Calu3 (cell line): ENCODE results near the gene FTH1. TPM values are rescaled to one million over a fixed set of nuclear protein-coding genes. Genes with fewer than 3 reads are reported as not detected.

ENCODE experiments used
- Bru-seq: library from RNA; stranded (reverse); fragments of 400-500 nt; gene quantifications from one replicate; lab custom pipeline; 2021; lab: Mats Ljungman, UMichigan
- BruChase-seq, 2 experiments: library from RNA; stranded (reverse); fragments of 400-500 nt; gene quantifications; one replicate each; lab custom pipeline; 2021; lab: Mats Ljungman, UMichigan
- BruUV-seq: library from RNA; stranded (reverse); fragments of 400-500 nt; replicated peaks from 2 replicates; lab custom pipeline; 2021; lab: Mats Ljungman, UMichigan
- CTCF ChIA-PET: fragments of 300-600 bp; sonication (Branson Sonifier 250); formaldehyde crosslinking; loops from one replicate; lab custom pipeline; 2022; ENCODE audit warnings: antibody characterized with exemption; lab: Charles Lee
- DNase-seq: peaks from one replicate; pipeline ENCODE4 v3.0.0; 2022
- H3K27ac Mint-ChIP-seq: one replicate; pipeline ENCODE4 v1.8.0; 2022; ENCODE audit warnings: mixed read lengths; ENCODE audit not compliant: unreplicated experiment
- H3K27me3 Mint-ChIP-seq: one replicate; pipeline ENCODE4 v1.8.0; 2022; ENCODE audit warnings: mixed read lengths; ENCODE audit not compliant: unreplicated experiment
- H3K36me3 Mint-ChIP-seq: one replicate; pipeline ENCODE4 v1.8.0; 2022; ENCODE audit warnings: mild to moderate bottlenecking, moderate library complexity, mixed read lengths; ENCODE audit not compliant: insufficient read depth, unreplicated experiment
- H3K4me1 Mint-ChIP-seq: one replicate; pipeline ENCODE4 v1.8.0; 2022; ENCODE audit warnings: mild to moderate bottlenecking, low read depth, mixed read lengths; ENCODE audit not compliant: unreplicated experiment
- H3K4me3 Mint-ChIP-seq: one replicate; pipeline ENCODE4 v1.8.0; 2022; ENCODE audit warnings: mild to moderate bottlenecking, low read depth, moderate library complexity, mixed read lengths; ENCODE audit not compliant: unreplicated experiment
- H3K9me3 Mint-ChIP-seq: one replicate; pipeline ENCODE4 v1.8.0; 2022; ENCODE audit warnings: low read depth, mixed read lengths; ENCODE audit not compliant: unreplicated experiment
- CTCF ChIP-seq: fragments of 200-600 bp; IDR thresholded peaks from one replicate; pipeline ENCODE4 v1.8.0; 2022; ENCODE audit warnings: antibody characterized with exemption; ENCODE audit not compliant: unreplicated experiment
- intact Hi-C: fragments of 100-400 bp; cut with micrococcal nuclease; formaldehyde crosslinking; loops from one replicate; pipeline ENCODE4 v1.10.0; 2022; ENCODE audit not compliant: unreplicated experiment
- long read RNA-seq: library from polyadenylated mRNA; stranded (forward); transcript quantifications from one replicate; pipeline ENCODE4 v2.0.0, GENCODE V29; 2022
- total RNA-seq: library from RNA; stranded (reverse); gene quantifications from 2 replicates; pipeline ENCODE4 v1.2.3, GENCODE V29; 2022

Gene FTH1
- total RNA-seq (1,555 and 1,627 TPM in 2 replicates), Bru-seq, nascent RNA (percentile 97 among the genes with signal in this experiment), BruChase-seq, experiment 1, labeled RNA remaining after a 6-hour chase (percentile 99 among the genes with signal in this experiment), BruChase-seq, experiment 2, labeled RNA remaining after a 2-hour chase (percentile 98 among the genes with signal in this experiment)
- long read RNA-seq, transcript FTH1-201 (4 exons, 1,229 nt): major isoform, 3,847 of 4,026 reads
- long read RNA-seq, transcript FTH1-210 (4 exons, 983 nt): minor isoform, 21 of 4,026 reads
- long read RNA-seq, transcript FTH1-208 (4 exons, 912 nt): minor isoform, 10 of 4,026 reads
- long read RNA-seq, partial matches to known transcripts: 29 of 4,026 reads
- long read RNA-seq, other reads (novel, unspliced or antisense): 110 of 4,026 reads

DNA sequence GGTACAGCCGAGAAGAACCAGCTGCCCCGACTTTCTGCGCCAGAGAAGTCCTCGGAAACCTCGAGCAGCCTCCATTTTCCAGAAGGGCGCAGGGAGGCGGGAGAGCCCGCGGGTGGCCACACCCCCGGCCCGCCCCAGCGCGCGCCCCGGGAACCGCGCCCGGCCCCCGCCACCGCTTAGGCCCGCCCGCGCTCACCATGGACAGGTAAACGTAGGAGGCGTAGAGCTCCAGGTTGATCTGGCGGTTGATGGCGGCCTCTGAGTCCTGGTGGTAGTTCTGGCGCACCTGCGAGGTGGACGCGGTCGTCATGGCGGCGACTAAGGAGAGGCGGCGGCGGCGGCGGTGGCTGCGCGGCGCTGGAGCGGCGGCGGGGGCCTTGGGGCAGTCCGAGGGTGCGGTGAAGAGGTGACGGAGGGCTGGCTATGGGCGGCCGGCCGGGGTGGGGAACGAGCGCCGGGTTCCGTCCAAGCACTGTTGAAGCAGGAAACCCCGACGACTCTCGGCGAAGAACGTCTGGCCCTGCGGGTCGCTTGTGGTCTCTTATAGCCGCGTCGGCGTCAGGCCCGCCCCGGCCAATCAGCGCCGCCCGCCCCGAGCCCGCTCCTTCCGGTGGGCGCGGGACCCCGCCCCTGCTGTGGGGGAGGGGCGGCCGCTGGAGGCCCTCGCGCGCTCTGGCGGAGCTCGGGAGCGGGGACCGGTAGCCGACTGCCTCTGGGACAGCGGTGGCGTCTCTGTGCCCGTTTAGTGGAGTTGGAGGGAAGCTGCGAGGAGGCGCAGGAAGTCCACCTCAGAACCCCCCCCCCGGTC is at the start of gene FTH1:
Gene FTH1 (minus strand): TSS at position 519 of the 808 bp plus-strand sequence. CDS start 209 bp downstream, at position 310.
- no peaks in the 10 kb centered on the region for H3K9me3 Mint-ChIP-seq
- DNase-seq: peak; percentile 92
- peak within 1 kb of the TSS; percentile 86 for H3K4me3 Mint-ChIP-seq
- CTCF ChIA-PET: interaction anchor here (0.6 to 2.3 kb wide), 5 partner anchors 10 to 139 kb away, joined by 3 to 6 read pairs (median 3); no protein-coding TSS in a partner anchor
- peaks cover 90% of the 10 kb centered on the region for H3K36me3 Mint-ChIP-seq
- H3K4me1 Mint-ChIP-seq: peaks cover 70% of the 10 kb centered on the region
- BruUV-seq: no TSS peak
- H3K27ac Mint-ChIP-seq: peak within 1 kb of the TSS; percentile 67
- H3K27me3 Mint-ChIP-seq: no peaks in the 10 kb centered on the region
- intact Hi-C loops: no loop called here
- no peak for TF ChIP-seq CTCF

DNA sequence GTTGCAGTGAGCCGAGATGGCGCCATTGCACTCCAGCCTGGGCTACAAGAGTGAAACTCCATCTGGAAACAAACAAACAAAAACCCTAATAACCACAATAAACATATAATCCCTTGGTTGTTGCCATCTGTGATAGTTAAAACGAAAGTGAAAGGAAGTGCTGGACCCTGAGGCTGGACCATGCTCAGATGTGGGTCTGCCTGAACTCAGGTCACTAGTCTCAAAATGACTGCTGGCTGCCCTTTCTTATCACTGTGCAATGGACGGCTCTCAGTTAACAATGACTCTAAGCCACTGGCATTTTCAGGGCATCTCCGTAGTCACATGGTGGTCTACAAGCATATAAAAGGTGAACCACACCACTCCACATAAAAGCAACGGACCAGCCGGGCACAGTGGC is 48.2 kb upstream of the FTH1 start:
- no peak overlapping the region for H3K4me3 Mint-ChIP-seq
- intact Hi-C loops: no loop called here
- CTCF ChIA-PET: no interaction called here
- peaks cover 10% of the 10 kb centered on the region for H3K4me1 Mint-ChIP-seq
- no TSS peak for BruUV-seq
- peaks cover 5% of the 10 kb centered on the region for H3K36me3 Mint-ChIP-seq
- H3K9me3 Mint-ChIP-seq: peaks cover 8% of the 10 kb centered on the region
- no peaks in the 10 kb centered on the region for H3K27me3 Mint-ChIP-seq
- no peak for TF ChIP-seq CTCF
- DNase-seq: no peak
- no peak overlapping the region for H3K27ac Mint-ChIP-seq

DNA sequence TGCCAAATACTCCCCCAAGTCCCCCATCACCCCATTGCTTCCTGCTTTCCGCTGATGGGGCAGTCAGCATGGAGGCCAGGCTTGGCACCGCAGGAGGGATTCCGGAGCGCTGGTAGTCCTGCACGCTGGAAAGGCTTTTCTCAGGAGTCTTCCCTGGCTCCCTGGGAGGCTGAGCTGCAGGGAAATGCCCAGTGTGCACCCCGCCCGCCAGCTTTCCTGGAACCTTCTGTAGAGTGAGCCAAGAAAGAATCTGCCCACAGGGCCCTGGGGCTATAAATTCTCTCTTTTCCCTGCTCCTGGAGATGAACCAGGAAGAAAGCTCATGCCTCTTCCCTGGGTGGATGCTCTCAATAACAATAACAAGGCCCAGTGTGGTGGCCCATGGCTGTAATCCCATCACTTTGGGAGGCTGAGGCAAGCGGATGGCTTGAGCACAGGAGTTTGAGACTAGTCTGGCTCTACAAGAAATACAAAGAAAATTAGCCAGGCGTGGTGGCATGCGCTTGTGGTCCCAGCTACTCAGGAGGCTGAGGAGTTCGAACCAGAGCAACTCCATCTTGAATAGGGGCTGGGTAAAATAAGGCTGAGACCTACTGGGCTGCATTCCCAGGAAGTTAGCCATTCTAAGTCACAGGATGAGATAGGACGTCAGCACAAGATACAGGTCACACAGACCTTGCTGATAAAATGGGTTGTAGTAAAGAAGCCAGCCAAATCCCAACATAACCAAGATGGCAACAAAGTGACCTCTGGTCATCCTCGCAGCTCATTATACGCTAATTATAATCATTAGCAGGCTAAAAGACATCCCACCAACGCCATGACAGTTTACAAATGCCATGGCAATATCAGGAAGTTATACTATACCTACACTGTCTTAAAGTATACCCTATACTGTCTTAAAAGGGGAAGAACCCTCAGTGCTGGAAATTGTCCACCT is 46.4 kb upstream of the FTH1 start:
- no peak for TF ChIP-seq CTCF
- no TSS peak for BruUV-seq

More for the DNA sequence above, 46.4 kb upstream of the FTH1 start:
- peaks cover 10% of the 10 kb centered on the region for H3K4me1 Mint-ChIP-seq
- peak; percentile 22 for DNase-seq
- H3K27ac Mint-ChIP-seq: no peak overlapping the region
- H3K4me3 Mint-ChIP-seq: no peak overlapping the region
- intact Hi-C loops: no loop called here
- CTCF ChIA-PET: interaction anchor here (0.6 to 1.2 kb wide), 3 partner anchors 11 to 200 kb away, joined by 3 to 5 read pairs (median 4); no protein-coding TSS in a partner anchor
- H3K36me3 Mint-ChIP-seq: peaks cover 5% of the 10 kb centered on the region
- no peaks in the 10 kb centered on the region for H3K27me3 Mint-ChIP-seq
- H3K9me3 Mint-ChIP-seq: peaks cover 6% of the 10 kb centered on the region
